Stimulated activated CD4-positive, alpha-beta T cell treated with anti-CD3 and anti-CD28 coated beads, Interleukin-12 subunit alpha, Interleukin-12 subunit beta, amount 100 ng/mL, for 48 hours (primary cell): ENCODE data around the gene KIF13A.
"Not testable (repeated sequence)": the region's sequence is repeated elsewhere in the genome, so short reads cannot be mapped to it uniquely, and the experiment has no call there.

Experiments used
- DNase-seq, 3 donors: peaks; one replicate each; pipeline ENCODE4 v3.0.0-alpha.2; 2020; ENCODE audit warnings: low read depth in 2 of 3, low spot score in 1 of 3

The KIF13A gene

GRCh38 chr6:17999425-17999824 lies 12.0 kb upstream of the KIF13A start:
- DNase-seq = no peak

GRCh38 chr6:17998442-17998841 lies 11.0 kb upstream of the KIF13A start:
- DNase-seq = no peak

- no peak for DNase-seq
Measured at GRCh38 chr6:17998003-17998402, 10.6 kb upstream of the KIF13A start.

GRCh38 chr6:17995414-17995813 lies 8.0 kb upstream of the KIF13A start:
- DNase-seq = no peak

GRCh38 chr6:17994019-17994418 lies 6.6 kb upstream of the KIF13A start:
- no peak for DNase-seq

GRCh38 chr6:17988422-17988944 lies 1.0 kb upstream of the KIF13A start:
- DNase-seq = no peak

GRCh38 chr6:17987697-17988421 lies 424 bp upstream of the KIF13A start:
- DNase-seq = peak in 1 of 3 donors; percentile 29

GRCh38 chr6:17986656-17987446 lies 584 bp downstream of the KIF13A start:
- DNase-seq = no peak

- no peak for DNase-seq
Measured at GRCh38 chr6:17985934-17986655, 1.3 kb downstream of the KIF13A start.

GRCh38 chr6:17984812-17985670 lies 2.4 kb downstream of the KIF13A start:
- no peak for DNase-seq

GRCh38 chr6:17984399-17984798 lies 3.0 kb downstream of the KIF13A start:
- DNase-seq = no peak

- no peak for DNase-seq
Measured at GRCh38 chr6:17983730-17984129, 3.7 kb downstream of the KIF13A start.

- no peak for DNase-seq
Measured at GRCh38 chr6:17980329-17980728, 7.1 kb downstream of the KIF13A start.

GRCh38 chr6:17979479-17979878 lies 8.0 kb downstream of the KIF13A start:
- DNase-seq = no peak

- not testable (repeated sequence) for DNase-seq
Measured at GRCh38 chr6:17976258-17976657, 11.2 kb downstream of the KIF13A start.

GRCh38 chr6:17974570-17975368 lies 12.7 kb downstream of the KIF13A start:
- no peak for DNase-seq

GRCh38 chr6:17972978-17973622 lies 14.3 kb downstream of the KIF13A start:
- no peak for DNase-seq

GRCh38 chr6:17972074-17972952 lies 15.1 kb downstream of the KIF13A start:
- DNase-seq = no peak
